Stomach (tissue), 4 donors: ENCODE data around the gene ARAF.

ENCODE experiments used
- EP300 ChIP-seq: sonication (generic); formaldehyde crosslinking; IDR thresholded peaks from one replicate; pipeline ENCODE4 v1.6.1; 2017; ENCODE audit warnings: antibody characterized with exemption
- TF ChIP-seq, protein P1 (sequence below), 7 experiments: fragments of 450-650 bp in 4 of 7; fragments of 200-600 bp in 3 of 7; sonication (generic) in 3 of 7; IDR thresholded peaks; one replicate each; pipeline ENCODE4 v1.5.1; 2016 to 2019; ENCODE audit warnings: antibody characterized with exemption in 7 of 7, control low read depth in 2 of 7, mild to moderate bottlenecking in 1 of 7

DNA sequence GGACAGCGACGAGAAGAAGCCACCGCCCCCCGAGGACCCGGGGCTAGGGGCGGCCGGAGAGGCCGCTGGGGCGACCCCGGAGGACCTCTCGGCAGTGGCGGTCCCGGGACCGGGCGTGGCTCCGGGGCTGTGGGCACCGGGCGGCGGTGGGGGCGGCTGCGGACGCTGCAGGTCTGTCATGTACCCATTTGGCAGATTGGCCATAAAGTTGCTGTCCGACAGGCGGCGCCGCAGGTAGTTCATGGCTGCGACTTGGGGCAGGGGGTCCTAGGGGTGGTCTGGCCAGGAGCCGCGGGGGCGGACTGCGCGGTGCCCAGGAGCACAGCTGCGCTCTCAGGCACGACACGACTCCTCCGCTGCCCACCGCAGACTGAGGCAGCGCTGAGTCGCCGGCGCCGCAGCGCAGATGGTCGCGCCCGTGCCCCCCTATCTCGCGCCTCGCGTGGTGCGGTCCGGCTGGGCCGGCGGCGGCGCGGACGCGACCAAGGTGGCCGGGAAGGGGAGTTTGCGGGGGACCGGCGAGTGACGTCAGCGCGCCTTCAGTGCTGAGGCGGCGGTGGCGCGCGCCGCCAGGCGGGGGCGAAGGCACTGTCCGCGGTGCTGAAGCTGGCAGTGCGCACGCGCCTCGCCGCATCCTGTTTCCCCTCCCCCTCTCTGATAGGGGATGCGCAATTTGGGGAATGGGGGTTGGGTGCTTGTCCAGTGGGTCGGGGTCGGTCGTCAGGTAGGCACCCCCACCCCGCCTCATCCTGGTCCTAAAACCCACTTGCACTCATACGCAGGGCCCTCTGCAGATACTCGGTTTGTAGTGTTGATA lies 58.7 kb downstream of the ARAF start, which contains the start of gene SYN1:
- TF ChIP-seq, protein P1, sequence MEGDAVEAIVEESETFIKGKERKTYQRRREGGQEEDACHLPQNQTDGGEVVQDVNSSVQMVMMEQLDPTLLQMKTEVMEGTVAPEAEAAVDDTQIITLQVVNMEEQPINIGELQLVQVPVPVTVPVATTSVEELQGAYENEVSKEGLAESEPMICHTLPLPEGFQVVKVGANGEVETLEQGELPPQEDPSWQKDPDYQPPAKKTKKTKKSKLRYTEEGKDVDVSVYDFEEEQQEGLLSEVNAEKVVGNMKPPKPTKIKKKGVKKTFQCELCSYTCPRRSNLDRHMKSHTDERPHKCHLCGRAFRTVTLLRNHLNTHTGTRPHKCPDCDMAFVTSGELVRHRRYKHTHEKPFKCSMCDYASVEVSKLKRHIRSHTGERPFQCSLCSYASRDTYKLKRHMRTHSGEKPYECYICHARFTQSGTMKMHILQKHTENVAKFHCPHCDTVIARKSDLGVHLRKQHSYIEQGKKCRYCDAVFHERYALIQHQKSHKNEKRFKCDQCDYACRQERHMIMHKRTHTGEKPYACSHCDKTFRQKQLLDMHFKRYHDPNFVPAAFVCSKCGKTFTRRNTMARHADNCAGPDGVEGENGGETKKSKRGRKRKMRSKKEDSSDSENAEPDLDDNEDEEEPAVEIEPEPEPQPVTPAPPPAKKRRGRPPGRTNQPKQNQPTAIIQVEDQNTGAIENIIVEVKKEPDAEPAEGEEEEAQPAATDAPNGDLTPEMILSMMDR (IDR thresholded peaks at IDR 0.05), result peak in 3 of 7 experiments; percentile 18 to 26 (median 22)
- no peak for TF ChIP-seq EP300
